Measurements from ENCODE around the gene TMEM247.

- TF ChIP-seq CTCF (conservative IDR thresholded peaks at IDR 0.05), result no peak
- no peak for TF ChIP-seq ZFX (IDR thresholded peaks at IDR 0.05)
Measured at GRCh38 chr2:46481198-46482193, 2.1 kb downstream of the TMEM247 start.

Data from C4-2B (cell line).